ENCODE data around the gene NUDT4B. TPM values are rescaled to one million over a fixed set of nuclear protein-coding genes. Genes with fewer than 3 reads are reported as not detected.
"Not testable (repeated sequence)": the region's sequence is repeated elsewhere in the genome, so short reads cannot be mapped to it uniquely, and the experiment has no call there.

NUDT4B gene
- total RNA-seq, 4 donors from 2014 or later, result 9.0 to 50.1 (median 34.1) TPM

GRCh38 chr1:148780404-148780803 lies 31.8 kb downstream of the NUDT4B start:
- H3K36me3 ChIP-seq; H3K27me3 ChIP-seq; H3K27ac ChIP-seq; DNase-seq; H3K9me3 ChIP-seq; H3K4me1 ChIP-seq; intact Hi-C loops (cut with DNase I); H3K4me3 ChIP-seq (replicated peaks in 1 of 3): not testable (repeated sequence)
- no CpG with 5 or more reads among the region's 1 CpG for WGBS, 2 donors

GRCh38 chr1:148791543-148792099 lies 43.0 kb downstream of the NUDT4B start:
- intact Hi-C loops (cut with DNase I), result not testable (repeated sequence)
- no CpG with 5 or more reads among the region's 23 CpGs for WGBS, 2 donors

GRCh38 chr1:148793762-148794332 lies 45.3 kb downstream of the NUDT4B start:
- DNase-seq; H3K4me3 ChIP-seq (replicated peaks in 1 of 3); H3K27ac ChIP-seq; H3K4me1 ChIP-seq; H3K27me3 ChIP-seq; intact Hi-C loops (cut with DNase I); H3K9me3 ChIP-seq; H3K36me3 ChIP-seq: not testable (repeated sequence)
- WGBS, 2 donors, result no CpG with 5 or more reads among the region's 4 CpGs

More at GRCh38 chr1:148791543-148792099, 43.0 kb downstream of the NUDT4B start:
- H3K4me3 ChIP-seq (replicated peaks in 1 of 3); H3K9me3 ChIP-seq; H3K27ac ChIP-seq; DNase-seq; H3K4me1 ChIP-seq; H3K36me3 ChIP-seq; H3K27me3 ChIP-seq: not testable (repeated sequence)

Small RNAs within 50 kb of the gene (small RNA-seq; reads per million reads assigned to genes)
- not detected for gene RNU6-1171P

Other genes starting within 250 kb of the NUDT4B start
- gene NBPF14, start 152.8 kb upstream of the NUDT4B start, total RNA-seq, result 10 to 100 TPM; 20.5 to 61.3 (median 36.0) TPM
- gene PDE4DIP, start 95.7 kb downstream of the NUDT4B start, total RNA-seq, result 10 to 100 TPM; 42.8 to 69.7 (median 57.0) TPM